ENCODE results near the gene OOSP1.

GRCh38 chr11:59954219-59954847 lies 16.1 kb downstream of the OOSP1 start:
- no peak for TF ChIP-seq POLR2A (IDR thresholded peaks at IDR 0.05; ENCODE audit: extremely low read depth, insufficient read length)
- TF ChIP-seq CTCF (IDR thresholded peaks at IDR 0.05; ENCODE audit: low read depth, low read length), result no peak
- TF ChIP-seq MAX (IDR thresholded peaks at IDR 0.05; ENCODE audit: low read depth, low read length), result no peak
- TF ChIP-seq MYC (IDR thresholded peaks at IDR 0.05; ENCODE audit: low read depth, low read length), result no peak

Data from NB4 (cell line).